H9 (cell line): Measurements from ENCODE around the gene NHS. TPM values are rescaled to one million over a fixed set of nuclear protein-coding genes. Genes with fewer than 3 reads are reported as not detected.

Experiments used
- DNase-seq: peaks from one replicate; pipeline ENCODE4 v3.0.0-alpha.2; 2017
- H2AFZ ChIP-seq: one replicate; pipeline ENCODE4 v1.6.1; 2013; ENCODE audit warnings: mild to moderate bottlenecking, low read length, control low read depth, moderate library complexity
- H2AK5ac ChIP-seq: 2 replicates; pipeline ENCODE4 v1.6.1; 2013; ENCODE audit warnings: low read length, control low read depth, mixed read lengths; ENCODE audit not compliant: insufficient read length
- H2BK120ac ChIP-seq: one replicate; pipeline ENCODE4 v1.6.1; 2013; ENCODE audit warnings: low read depth, mild to moderate bottlenecking, low read length, control low read depth, inconsistent platforms; ENCODE audit not compliant: poor library complexity, severe bottlenecking
- H2BK12ac ChIP-seq: 2 replicates; pipeline ENCODE4 v1.6.1; 2013; ENCODE audit warnings: low read length, control low read depth, mixed read lengths, low read depth; ENCODE audit not compliant: insufficient read length
- H2BK15ac ChIP-seq: 2 replicates; pipeline ENCODE4 v1.6.1; 2013; ENCODE audit warnings: low read depth, low read length, control low read depth
- H2BK20ac ChIP-seq: one replicate; pipeline ENCODE4 v1.6.1; 2013; ENCODE audit warnings: low read depth, mild to moderate bottlenecking, low read length, control low read depth, inconsistent platforms; ENCODE audit not compliant: poor library complexity, severe bottlenecking
- H2BK5ac ChIP-seq: 2 replicates; pipeline ENCODE4 v1.6.1; 2013; ENCODE audit warnings: low read length, control low read depth, mixed read lengths; ENCODE audit not compliant: insufficient read length
- H3K14ac ChIP-seq: 2 replicates; pipeline ENCODE4 v1.6.1; 2013; ENCODE audit warnings: low read length, control low read depth; ENCODE audit not compliant: insufficient read depth
- H3K18ac ChIP-seq: 2 replicates; pipeline ENCODE4 v1.6.1; 2013; ENCODE audit warnings: low read depth, mild to moderate bottlenecking, mixed read lengths, low read length, control low read depth; ENCODE audit not compliant: insufficient read length
- H3K23ac ChIP-seq: 2 replicates; pipeline ENCODE4 v1.6.1; 2013; ENCODE audit warnings: low read length, control low read depth, mixed read lengths, low read depth; ENCODE audit not compliant: insufficient read length
- H3K23me2 ChIP-seq: 2 replicates; pipeline ENCODE4 v1.6.1; 2013; ENCODE audit warnings: low read depth, mild to moderate bottlenecking, mixed read lengths, low read length, control low read depth; ENCODE audit not compliant: insufficient read length, poor library complexity, severe bottlenecking
- H3K27ac ChIP-seq: 2 replicates; pipeline ENCODE4 v1.5.1; 2013; ENCODE audit warnings: low read length, control low read depth, mixed read lengths, low read depth; ENCODE audit not compliant: insufficient read length
- H3K27me3 ChIP-seq: 2 replicates; pipeline ENCODE4 v1.6.1; 2013; ENCODE audit warnings: low read length, control low read depth, inconsistent platforms; ENCODE audit not compliant: insufficient read depth
- H3K4ac ChIP-seq: 2 replicates; pipeline ENCODE4 v1.6.1; 2013; ENCODE audit warnings: low read depth, mild to moderate bottlenecking, control low read depth, inconsistent platforms, low read length, moderate library complexity
- H3K4me1 ChIP-seq: 2 replicates; pipeline ENCODE4 v1.6.1; 2013; ENCODE audit warnings: low read length, control low read depth, inconsistent platforms; ENCODE audit not compliant: insufficient read depth
- H3K4me2 ChIP-seq: 2 replicates; pipeline ENCODE4 v1.6.1; 2013; ENCODE audit warnings: low read length, control low read depth, mixed read lengths; ENCODE audit not compliant: insufficient read length, insufficient read depth
- H3K56ac ChIP-seq: 2 replicates; pipeline ENCODE4 v1.6.1; 2013; ENCODE audit warnings: low read depth, mild to moderate bottlenecking, mixed read lengths, low read length, control low read depth; ENCODE audit not compliant: insufficient read length
- H3K79me1 ChIP-seq: 2 replicates; pipeline ENCODE4 v1.6.1; 2013; ENCODE audit warnings: low read depth, mild to moderate bottlenecking, moderate library complexity, low read length, control low read depth, inconsistent platforms; ENCODE audit not compliant: insufficient read depth, poor library complexity, severe bottlenecking
- H3K79me2 ChIP-seq: 2 replicates; pipeline ENCODE4 v1.6.1; 2013; ENCODE audit warnings: low read length, control low read depth, inconsistent platforms; ENCODE audit not compliant: insufficient read depth
- H3K9ac ChIP-seq: 2 replicates; pipeline ENCODE4 v1.6.1; 2013; ENCODE audit warnings: low read length, control low read depth, mixed read lengths; ENCODE audit not compliant: insufficient read length; ENCODE audit errors: extremely low read depth
- H3K9me3 ChIP-seq: one replicate; pipeline ENCODE4 v1.6.1; 2013; ENCODE audit warnings: low read depth, low read length, inconsistent platforms; ENCODE audit not compliant: control insufficient read depth
- H3T11ph ChIP-seq: one replicate; pipeline ENCODE4 v1.6.1; 2013; ENCODE audit warnings: mild to moderate bottlenecking, low read length, control low read depth, inconsistent platforms
- H4K20me1 ChIP-seq: one replicate; pipeline ENCODE4 v1.6.1; 2013; ENCODE audit not compliant: control insufficient read depth, insufficient read length, insufficient read depth
- H4K5ac ChIP-seq: 2 replicates; pipeline ENCODE4 v1.6.1; 2013; ENCODE audit warnings: low read depth, mild to moderate bottlenecking, mixed read lengths, low read length, control low read depth; ENCODE audit not compliant: insufficient read length
- H4K8ac ChIP-seq: replicated peaks from 2 replicates; pipeline ENCODE4 v1.6.1; 2013; ENCODE audit warnings: low read length, control low read depth, mixed read lengths, low read depth; ENCODE audit not compliant: insufficient read length
- H4K91ac ChIP-seq: 2 replicates; pipeline ENCODE4 v1.6.1; 2013; ENCODE audit warnings: low read depth, mild to moderate bottlenecking, moderate library complexity, mixed read lengths, low read length, control low read depth; ENCODE audit not compliant: insufficient read length
- H3K27ac Mint-ChIP-seq, 3 experiments: 2 replicates in 2 of 3; 3 replicates in 1 of 3; pipeline ENCODE4 v1.8.0; 2020 to 2021; ENCODE audit warnings: mixed read lengths in 3 of 3, mild to moderate bottlenecking in 1 of 3, moderate library complexity in 1 of 3
- H3K27me3 Mint-ChIP-seq: 2 replicates; pipeline ENCODE4 v1.8.0; 2021; ENCODE audit warnings: low read depth, mild to moderate bottlenecking, moderate library complexity, mixed read lengths
- H3K36me3 Mint-ChIP-seq, 3 experiments: 2 replicates in 2 of 3; 3 replicates in 1 of 3; pipeline ENCODE4 v1.8.0; 2020 to 2021; ENCODE audit warnings: low read depth in 3 of 3, mixed read lengths in 3 of 3; ENCODE audit not compliant: insufficient read depth in 1 of 3
- H3K4me1 Mint-ChIP-seq, 2 experiments: 2 replicates each; pipeline ENCODE4 v1.8.0; 2020; ENCODE audit warnings: mixed read lengths in 2 of 2
- H3K4me3 Mint-ChIP-seq, 2 experiments: 2 replicates in 1 of 2; 3 replicates in 1 of 2; pipeline ENCODE4 v1.8.0; 2020 to 2021; ENCODE audit warnings: mild to moderate bottlenecking in 2 of 2, mixed read lengths in 2 of 2, moderate library complexity in 1 of 2
- H3K9me3 Mint-ChIP-seq, 2 experiments: 2 replicates in 1 of 2; 3 replicates in 1 of 2; pipeline ENCODE4 v1.8.0; 2020; ENCODE audit warnings: mild to moderate bottlenecking in 2 of 2, mixed read lengths in 2 of 2, moderate library complexity in 1 of 2
- total RNA-seq: library from RNA; stranded (reverse); gene quantifications from 2 replicates; pipeline ENCODE4 v1.2.1, GENCODE V29; 2021
- TF ChIP-seq, protein P1 (sequence below): fragments of 200-600 bp; sonication (generic); conservative IDR thresholded peaks from 3 replicates; pipeline ENCODE4 v1.8.0; 2021; ENCODE audit warnings: antibody characterized with exemption, mild to moderate bottlenecking

NHS gene
- total RNA-seq, 1 experiment from 2014 or later, result 8.7 TPM

DNA sequence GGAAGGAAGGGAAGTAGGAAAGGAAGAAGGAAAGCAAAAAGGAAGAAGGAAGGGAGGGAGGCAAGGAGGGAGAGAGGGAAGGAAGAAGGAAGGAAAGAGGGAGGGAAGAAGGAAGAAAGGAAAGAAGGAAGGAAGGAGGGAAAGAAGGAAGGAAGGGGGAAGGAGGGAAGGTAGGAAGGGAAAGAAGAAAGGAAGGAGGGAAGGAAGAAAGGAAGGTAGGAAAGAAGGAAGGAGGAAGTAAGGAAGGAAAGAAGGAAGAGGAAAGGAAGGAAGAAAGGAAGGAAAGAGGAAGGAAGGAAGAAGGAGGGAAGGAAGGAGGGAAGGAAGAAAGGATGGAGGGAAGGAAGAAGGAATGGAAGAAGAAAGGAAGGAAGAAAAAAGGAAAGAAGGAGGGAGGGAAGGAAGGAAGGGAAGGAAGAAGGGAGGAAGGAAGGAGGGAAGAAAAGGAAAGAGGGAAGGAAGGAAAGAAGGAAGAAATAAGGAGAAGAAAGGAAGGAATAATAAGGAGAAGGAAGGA lies 343.7 kb downstream of the NHS start:
- no peak overlapping the region for H4K5ac ChIP-seq
- H2BK5ac ChIP-seq, result no peak overlapping the region
- no peak overlapping the region for H3K4me3 Mint-ChIP-seq
- no peak overlapping the region for H3K27ac ChIP-seq
- no peak overlapping the region for H3K14ac ChIP-seq
- no peak overlapping the region for H3K9ac ChIP-seq
- H3K27me3 ChIP-seq, result no peaks in the 10 kb centered on the region
- peaks cover 2% of the 10 kb centered on the region; the same call in 1 of the 2 replicates for H3K4me1 ChIP-seq
- DNase-seq, result no peak
- TF ChIP-seq, protein P1, sequence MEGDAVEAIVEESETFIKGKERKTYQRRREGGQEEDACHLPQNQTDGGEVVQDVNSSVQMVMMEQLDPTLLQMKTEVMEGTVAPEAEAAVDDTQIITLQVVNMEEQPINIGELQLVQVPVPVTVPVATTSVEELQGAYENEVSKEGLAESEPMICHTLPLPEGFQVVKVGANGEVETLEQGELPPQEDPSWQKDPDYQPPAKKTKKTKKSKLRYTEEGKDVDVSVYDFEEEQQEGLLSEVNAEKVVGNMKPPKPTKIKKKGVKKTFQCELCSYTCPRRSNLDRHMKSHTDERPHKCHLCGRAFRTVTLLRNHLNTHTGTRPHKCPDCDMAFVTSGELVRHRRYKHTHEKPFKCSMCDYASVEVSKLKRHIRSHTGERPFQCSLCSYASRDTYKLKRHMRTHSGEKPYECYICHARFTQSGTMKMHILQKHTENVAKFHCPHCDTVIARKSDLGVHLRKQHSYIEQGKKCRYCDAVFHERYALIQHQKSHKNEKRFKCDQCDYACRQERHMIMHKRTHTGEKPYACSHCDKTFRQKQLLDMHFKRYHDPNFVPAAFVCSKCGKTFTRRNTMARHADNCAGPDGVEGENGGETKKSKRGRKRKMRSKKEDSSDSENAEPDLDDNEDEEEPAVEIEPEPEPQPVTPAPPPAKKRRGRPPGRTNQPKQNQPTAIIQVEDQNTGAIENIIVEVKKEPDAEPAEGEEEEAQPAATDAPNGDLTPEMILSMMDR, result no peak
- H3K23me2 ChIP-seq, result no peaks in the 10 kb centered on the region
- peaks cover 0 to 4% (median 0%) of the 10 kb centered on the region in 3 experiments; a peak in 2 of 7 replicates for H3K36me3 Mint-ChIP-seq
- no peak overlapping the region for H2BK120ac ChIP-seq
- H3K9me3 Mint-ChIP-seq, result peaks cover 0 to 2% of the 10 kb centered on the region in 2 experiments; a peak in 1 of 5 replicates
- no peak overlapping the region for H3K27ac Mint-ChIP-seq
- H3K23ac ChIP-seq, result no peak overlapping the region
- no peak overlapping the region for H4K8ac ChIP-seq
- no peak overlapping the region for H2BK12ac ChIP-seq
- no peak overlapping the region for H3K56ac ChIP-seq
- peaks cover 41% of the 10 kb centered on the region for H3K27me3 Mint-ChIP-seq
- no peak overlapping the region for H3K4me2 ChIP-seq
- H2BK15ac ChIP-seq, result no peak overlapping the region
- H3K79me1 ChIP-seq, result no peaks in the 10 kb centered on the region
- H3K18ac ChIP-seq, result no peak overlapping the region
- no peak overlapping the region for H3K4ac ChIP-seq
- no peaks in the 10 kb centered on the region for H3K79me2 ChIP-seq
- H3K4me1 Mint-ChIP-seq, result peaks cover 29 to 35% of the 10 kb centered on the region in 2 experiments
- no peak overlapping the region for H2BK20ac ChIP-seq
- H4K20me1 ChIP-seq, result no peaks in the 10 kb centered on the region
- H3K9me3 ChIP-seq, result no peaks in the 10 kb centered on the region
- H4K91ac ChIP-seq, result no peak overlapping the region
- no peak overlapping the region for H2AFZ ChIP-seq
- no peak overlapping the region for H3T11ph ChIP-seq
- H2AK5ac ChIP-seq, result no peak overlapping the region
